Tibial nerve (tissue), 4 donors: ENCODE measurements around the gene AK6.

Source experiments
- CTCF ChIP-seq, 5 experiments: fragments of 200-600 bp in 3 of 5; fragments of 450-650 bp in 2 of 5; sonication (generic) in 3 of 5; IDR thresholded peaks; one replicate each; pipeline ENCODE4 v1.5.1; 2016 to 2019; ENCODE audit warnings: antibody characterized with exemption in 5 of 5, mild to moderate bottlenecking in 3 of 5, moderate library complexity in 2 of 5
- EP300 ChIP-seq, 2 donors: sonication (generic); formaldehyde crosslinking; IDR thresholded peaks; one replicate each; pipeline ENCODE4 v1.6.1; 2017; ENCODE audit warnings: antibody characterized with exemption in 2 of 2, mild to moderate bottlenecking in 1 of 2
- POLR2A ChIP-seq, 2 donors: fragments of 450-650 bp; IDR thresholded peaks; one replicate each; pipeline ENCODE4 v1.6.1; 2017; ENCODE audit warnings: antibody characterized with exemption in 2 of 2, mild to moderate bottlenecking in 2 of 2, moderate library complexity in 2 of 2

DNA sequence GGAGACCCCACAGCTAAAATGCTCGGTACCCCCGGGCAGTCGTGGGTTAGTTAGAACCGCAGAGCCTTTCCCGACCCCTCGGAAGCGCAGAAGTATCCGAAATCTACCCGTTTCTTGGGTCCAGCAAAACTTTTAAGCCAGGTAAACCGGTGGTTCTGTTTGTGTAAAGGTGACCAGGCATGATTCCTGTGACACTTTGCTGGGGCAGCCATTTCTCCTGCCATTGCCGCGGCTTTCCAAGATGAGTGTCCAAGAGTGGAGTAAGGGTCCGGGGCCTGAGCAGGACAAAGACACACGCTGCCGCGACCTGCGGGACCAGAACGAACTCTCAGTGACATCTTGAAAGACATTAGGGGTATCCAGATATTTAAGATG is 46.3 kb upstream of the AK6 start:
- no peak for TF ChIP-seq CTCF (IDR thresholded peaks at IDR 0.05)
- TF ChIP-seq EP300 (IDR thresholded peaks at IDR 0.05): no peak
- no peak for TF ChIP-seq POLR2A (IDR thresholded peaks at IDR 0.05)
